HG03575 (cell line): Measurements from ENCODE around the gene DCUN1D4.
"Not testable (repeated sequence)": the region's sequence is repeated elsewhere in the genome, so short reads cannot be mapped to it uniquely, and the experiment has no call there.

ENCODE experiments used
- ATAC-seq: cut with Tn5 transposase; IDR thresholded peaks from one replicate; pipeline ENCODE4 v1.9.1; 2021; ENCODE audit not compliant: unreplicated experiment, insufficient number of reproducible peaks, low FRiP score; ENCODE audit errors: extremely low read depth

DCUN1D4 gene

GRCh38 chr4:51932684-51933083, 89.7 kb downstream of the DCUN1D4 start:
- no peak for ATAC-seq

DNA sequence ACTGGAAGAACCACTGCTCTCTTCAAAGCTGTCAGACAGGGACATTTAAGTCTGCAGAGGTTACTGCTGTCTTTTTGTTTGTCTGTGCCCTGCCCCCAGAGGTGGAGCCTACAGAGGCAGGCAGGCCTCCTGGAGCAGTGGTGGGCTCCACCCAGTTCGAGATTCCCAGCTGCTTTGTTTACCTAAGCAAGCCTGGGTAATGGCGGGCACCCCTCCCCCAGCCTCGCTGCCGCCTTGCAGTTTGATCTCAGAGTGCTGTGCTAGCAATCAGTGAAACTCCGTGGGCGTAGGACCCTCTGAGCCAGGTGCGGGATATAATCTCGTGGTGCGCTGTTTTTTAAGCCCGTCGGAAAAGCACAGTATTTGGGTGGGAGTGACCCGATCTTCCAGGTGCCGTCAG, 97.5 kb downstream of the DCUN1D4 start:
- not testable (repeated sequence) for ATAC-seq

DNA sequence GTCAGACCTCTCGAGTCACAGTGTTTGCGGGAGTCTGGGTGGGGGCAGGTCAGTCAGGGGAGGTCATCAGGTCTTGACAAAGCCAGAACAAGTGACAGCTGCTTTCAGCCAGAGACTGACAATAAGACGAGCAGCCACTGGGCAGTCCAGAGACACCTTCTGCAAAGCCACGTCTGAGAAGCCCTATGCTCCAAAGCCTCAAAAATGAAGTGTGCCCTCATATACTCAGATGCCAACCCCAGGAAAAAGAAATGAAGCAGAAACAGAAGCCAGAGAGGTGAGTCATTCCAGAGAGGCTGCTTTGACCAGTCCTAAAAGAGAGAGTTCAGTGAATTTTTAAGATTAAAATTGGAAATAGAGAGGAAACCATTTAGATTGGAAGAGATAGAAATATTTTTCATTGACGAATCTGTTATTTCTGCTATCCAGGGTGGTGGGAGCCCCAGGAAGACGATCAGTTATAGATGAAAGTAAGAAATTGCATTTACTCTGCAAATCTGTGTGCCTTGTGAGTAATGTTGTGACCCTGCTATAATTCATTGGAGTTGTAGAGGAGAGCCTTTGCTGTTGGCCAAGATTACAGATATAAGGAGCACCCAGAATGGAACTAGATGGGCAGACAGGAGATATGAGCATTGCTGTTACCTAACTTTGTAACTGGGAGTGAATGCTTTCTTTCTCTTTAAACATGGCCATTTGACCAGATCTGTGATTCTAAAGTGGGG, 99.3 kb downstream of the DCUN1D4 start:
- ATAC-seq, result no peak

DNA sequence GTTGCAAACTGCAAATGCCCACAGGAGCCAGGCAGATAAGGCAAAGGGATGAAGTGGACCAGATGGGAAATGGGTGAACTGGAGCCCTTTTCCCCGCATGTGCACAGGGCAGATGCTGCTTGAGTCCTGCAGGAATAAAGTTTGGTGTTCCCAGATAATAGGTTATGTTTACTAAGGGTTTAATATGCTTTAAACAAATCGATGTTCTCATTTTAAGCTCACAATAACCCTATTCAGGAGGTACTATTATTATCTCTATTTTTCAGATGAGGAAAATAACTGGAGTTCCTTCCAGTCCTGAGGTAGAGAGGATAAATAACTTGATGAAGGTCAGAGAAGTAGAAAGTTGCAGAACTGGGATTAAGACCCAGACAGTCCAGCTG, 99.9 kb downstream of the DCUN1D4 start:
- no peak for ATAC-seq

- ATAC-seq, result no peak
These were observed 100.3 kb downstream of the DCUN1D4 start for GRCh38 chr4:51943221-51943620.

DNA sequence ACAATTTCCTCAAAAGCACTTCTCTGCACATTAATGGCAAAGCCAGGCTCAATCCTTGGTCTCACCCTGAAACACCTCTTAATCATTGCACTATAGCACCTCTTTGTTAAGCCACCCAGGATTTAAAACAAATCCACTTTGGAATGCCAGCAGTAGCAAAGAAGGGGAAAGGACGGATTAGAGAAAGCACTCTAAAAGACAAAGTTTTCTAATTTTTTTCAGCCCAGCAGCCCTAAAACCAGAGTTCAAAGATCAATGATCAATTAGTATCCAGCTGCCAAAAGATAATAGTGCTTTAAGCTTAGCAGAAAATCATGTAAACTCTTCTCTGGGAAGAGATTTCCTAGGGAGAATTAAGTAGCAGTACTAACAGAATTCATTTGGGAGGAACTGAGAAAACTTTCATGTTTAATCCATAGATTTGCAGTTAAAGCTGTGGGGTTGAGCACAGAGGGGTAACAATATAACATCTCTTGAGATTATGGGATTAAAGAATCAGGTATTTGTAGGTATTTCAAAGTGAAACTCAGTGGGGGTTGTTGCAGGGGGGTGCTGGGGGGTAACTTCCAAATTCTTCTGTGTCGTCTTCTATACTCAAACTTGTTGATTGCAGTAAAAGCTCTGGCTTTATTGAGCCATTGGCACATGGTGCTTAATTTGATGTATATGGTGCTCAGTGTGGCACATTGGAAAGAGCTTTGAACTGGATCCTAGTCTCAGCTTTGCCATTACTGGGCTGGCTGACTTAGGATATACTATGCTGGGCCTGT, 115.4 kb downstream of the DCUN1D4 start:
- ATAC-seq, result no peak

- ATAC-seq, result no peak
These were observed 117.5 kb downstream of the DCUN1D4 start for GRCh38 chr4:51960486-51960885.

- ATAC-seq, result no peak
These were observed 121.0 kb downstream of the DCUN1D4 start for GRCh38 chr4:51963841-51964517.

DNA sequence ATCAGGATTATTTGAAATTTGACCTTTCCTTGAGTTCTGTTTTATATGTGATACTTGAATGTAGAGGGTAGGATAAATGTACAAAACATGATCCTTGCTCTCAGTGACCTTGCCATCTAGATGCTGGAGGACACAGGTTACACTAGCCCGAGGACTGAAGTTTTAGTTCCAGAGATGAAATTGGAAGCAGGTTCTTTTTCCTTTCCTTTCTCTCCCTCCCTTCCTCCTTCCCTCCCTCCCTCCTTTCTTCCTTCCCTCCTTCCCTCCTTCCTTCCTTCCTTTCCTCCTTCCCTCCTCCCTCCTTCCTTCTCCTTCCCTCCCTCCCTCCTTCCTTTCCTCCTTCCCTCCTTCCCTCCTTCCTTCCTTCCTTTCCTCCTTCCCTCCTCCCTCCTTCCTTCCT, 122.9 kb downstream of the DCUN1D4 start:
- no peak for ATAC-seq
